Measurements from ENCODE around the gene RLN2. TPM values are rescaled to one million over a fixed set of nuclear protein-coding genes. Genes with fewer than 3 reads are reported as not detected.

RLN2 gene
- total RNA-seq, 1 experiment from 2014 or later = not detected

DNA sequence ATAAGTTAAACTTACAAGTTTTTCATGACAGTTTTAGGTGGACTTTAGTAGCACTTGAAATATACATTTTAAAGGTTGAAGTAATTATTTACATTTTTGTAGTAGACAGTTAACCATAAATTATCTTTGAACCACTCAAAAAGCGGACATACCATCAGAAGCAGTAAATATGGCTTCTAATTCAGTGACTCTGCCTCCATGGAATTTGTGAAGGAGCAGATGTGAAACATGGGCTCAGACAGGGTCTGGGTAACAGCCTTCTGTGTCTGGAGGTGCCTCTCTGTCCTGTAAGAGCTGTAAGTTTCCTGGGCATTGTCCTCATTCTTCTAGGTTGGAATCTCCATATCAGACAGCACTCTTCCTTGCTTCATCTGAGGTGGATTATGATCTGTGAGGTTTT is 12.4 kb downstream of the RLN2 start:
- Histone ChIP-seq H3K4me3 (no peak overlapping the region), H3K9me3 (no peaks in the 10 kb centered on the region), H3K36me3 (no peaks in the 10 kb centered on the region), H3K27me3 (no peaks in the 10 kb centered on the region)
- no peak for DNase-seq

DNA sequence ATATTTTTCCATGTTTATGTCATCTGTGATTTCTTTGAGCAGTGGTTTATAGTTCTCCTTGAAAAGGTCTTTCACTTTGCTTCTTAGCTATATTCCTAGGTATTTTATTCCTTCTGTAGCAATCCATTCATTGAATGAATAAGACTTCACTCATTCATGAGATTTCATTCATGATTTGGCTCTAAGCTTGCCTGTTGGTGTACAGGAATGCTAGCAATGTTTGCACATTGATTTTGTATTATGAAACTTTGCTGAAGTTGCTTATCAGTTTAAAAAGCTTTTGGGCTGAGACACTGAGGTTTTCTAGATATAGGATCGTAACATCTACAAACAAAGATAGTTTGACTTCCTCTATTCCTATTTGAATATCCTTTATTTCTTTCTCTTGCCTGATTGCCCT is 15.9 kb downstream of the RLN2 start:
- no peak overlapping the region for H3K4me3 ChIP-seq
- no peaks in the 10 kb centered on the region for H3K9me3 ChIP-seq
- no peaks in the 10 kb centered on the region for H3K27me3 ChIP-seq
- DNase-seq = no peak
- H3K36me3 ChIP-seq = no peaks in the 10 kb centered on the region

DNA sequence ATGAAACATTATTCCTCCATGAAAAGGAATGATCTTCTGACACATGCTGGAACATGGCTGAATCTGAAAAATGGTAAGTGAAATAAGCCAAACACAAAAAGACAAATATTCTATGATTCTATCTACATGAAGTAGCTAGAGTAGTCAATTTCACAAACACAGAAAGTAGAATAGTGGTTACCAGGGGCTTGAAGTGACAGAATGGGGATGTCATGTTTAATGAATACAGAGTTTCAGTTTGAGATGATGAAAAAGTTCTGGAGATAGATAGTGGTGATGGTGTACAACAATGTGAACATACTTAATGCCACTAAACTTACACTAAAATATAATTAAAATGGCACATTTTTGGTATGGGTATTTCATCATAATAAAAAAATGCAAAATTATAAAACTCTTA is 18.3 kb downstream of the RLN2 start:
- Histone ChIP-seq H3K36me3 (no peaks in the 10 kb centered on the region), H3K4me3 (no peak overlapping the region), H3K27me3 (no peaks in the 10 kb centered on the region), H3K9me3 (no peaks in the 10 kb centered on the region)
- DNase-seq = no peak

DNA sequence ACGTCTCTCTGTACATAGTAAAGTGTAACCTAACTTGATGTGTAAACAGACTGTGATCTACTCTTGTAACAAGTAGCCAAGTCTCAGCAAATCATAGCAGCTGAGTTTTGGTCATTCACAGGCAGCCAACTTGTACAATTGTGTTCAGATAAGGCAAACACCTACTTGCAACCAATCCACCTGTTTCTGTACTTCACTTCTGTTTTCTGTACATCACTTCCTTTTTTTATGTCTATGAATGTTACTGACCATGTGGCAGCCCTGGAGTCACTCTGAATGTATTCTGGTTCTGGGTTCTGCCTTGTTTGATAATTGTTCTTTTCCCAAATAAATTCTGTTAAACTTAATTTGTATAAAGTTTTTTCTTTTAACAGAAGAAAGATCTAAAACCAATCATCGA is 26.0 kb downstream of the RLN2 start:
- no peaks in the 10 kb centered on the region for H3K27me3 ChIP-seq
- H3K9me3 ChIP-seq = no peaks in the 10 kb centered on the region
- H3K4me3 ChIP-seq = no peak overlapping the region
- H3K36me3 ChIP-seq = no peaks in the 10 kb centered on the region
- no peak for DNase-seq

DNA sequence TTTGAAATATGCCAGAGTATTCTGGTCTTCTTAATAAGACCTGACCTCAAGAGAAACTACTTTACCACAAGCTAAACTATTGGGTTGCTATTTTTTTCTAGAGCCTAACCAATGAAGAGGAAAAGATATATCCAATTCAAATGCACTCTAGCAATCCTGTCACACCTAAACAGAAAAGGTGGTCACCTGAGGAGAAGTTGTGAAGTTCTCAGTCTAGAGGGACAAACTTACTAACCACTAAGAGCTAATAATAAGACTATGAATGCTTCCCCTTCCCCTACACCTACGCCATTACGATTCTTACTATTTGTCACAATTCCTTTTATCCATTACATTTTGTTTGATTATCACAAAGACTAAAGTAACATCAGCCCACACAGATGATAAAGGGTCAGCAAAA is 29.7 kb downstream of the RLN2 start:
- Histone ChIP-seq H3K9me3 (no peaks in the 10 kb centered on the region), H3K4me3 (no peak overlapping the region), H3K36me3 (no peaks in the 10 kb centered on the region), H3K27me3 (no peaks in the 10 kb centered on the region)
- DNase-seq = no peak

DNA sequence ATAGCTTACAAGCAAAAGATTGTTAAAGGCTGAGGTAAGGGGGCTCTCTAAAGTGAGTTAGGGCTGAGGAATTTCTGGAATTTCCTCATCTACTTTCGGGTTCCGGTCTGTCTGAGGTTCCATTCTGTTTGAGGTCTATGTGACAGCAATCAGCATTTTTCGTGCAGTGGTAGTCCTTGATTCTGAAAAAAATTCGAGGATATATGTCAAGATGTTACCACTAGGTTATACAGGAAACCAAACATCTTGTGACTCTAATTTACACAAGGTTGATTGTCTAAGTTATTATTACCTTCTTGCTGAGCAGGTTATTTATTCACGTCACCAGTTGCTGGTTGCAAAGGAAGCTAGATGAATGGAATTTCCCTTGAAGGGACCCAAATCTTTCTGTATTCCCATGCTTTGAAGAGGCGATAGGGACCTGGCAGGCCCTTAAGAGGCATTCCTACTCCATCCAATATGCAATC is 35.2 kb downstream of the RLN2 start:
- DNase-seq = no peak
- Histone ChIP-seq H3K27me3 (no peaks in the 10 kb centered on the region), H3K9me3 (no peaks in the 10 kb centered on the region), H3K36me3 (no peaks in the 10 kb centered on the region), H3K4me3 (no peak overlapping the region)

DNA sequence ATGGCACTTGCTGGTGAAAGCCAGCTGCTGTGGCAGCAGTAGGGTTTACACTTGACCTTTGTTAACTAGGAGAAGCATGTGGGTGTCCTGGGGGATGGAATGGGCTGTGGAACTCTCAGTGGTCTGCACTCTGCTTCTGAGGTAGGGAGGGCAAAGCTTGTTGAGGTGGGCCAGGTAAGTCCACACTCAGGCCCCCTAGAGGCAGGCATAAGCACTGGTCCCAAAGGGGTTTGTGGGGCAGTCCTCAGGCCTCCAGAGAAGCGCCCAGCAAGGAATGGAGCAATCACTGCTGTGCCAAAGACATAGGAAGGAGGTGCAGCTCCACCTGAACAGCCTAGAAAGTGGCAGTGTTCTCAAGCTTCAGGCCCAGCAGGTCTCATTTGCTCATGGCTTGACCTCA is 38.6 kb downstream of the RLN2 start:
- DNase-seq = no peak
- H3K4me3 ChIP-seq = no peak overlapping the region
- no peaks in the 10 kb centered on the region for H3K9me3 ChIP-seq
- no peaks in the 10 kb centered on the region for H3K27me3 ChIP-seq
- no peaks in the 10 kb centered on the region for H3K36me3 ChIP-seq

DNA sequence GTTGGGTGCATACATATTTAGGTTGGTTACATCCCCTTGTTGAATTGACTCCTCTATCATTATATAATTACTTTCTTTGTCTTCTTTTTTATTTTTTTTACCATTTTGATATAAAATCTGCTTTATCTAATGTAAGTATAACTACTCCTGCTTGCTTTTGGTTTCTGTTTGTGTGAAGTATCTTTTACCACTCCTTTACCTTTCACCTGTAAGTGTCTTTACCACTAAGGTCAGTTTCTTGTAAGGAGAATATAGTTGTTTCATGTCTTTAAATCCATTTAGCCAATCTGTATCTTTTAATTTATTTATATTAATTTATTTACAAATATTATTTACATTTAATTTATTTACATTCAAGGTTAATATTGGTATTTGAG is 40.3 kb downstream of the RLN2 start:
- Histone ChIP-seq H3K36me3 (no peaks in the 10 kb centered on the region), H3K4me3 (no peak overlapping the region), H3K9me3 (no peaks in the 10 kb centered on the region), H3K27me3 (no peaks in the 10 kb centered on the region)
- DNase-seq = no peak

DNA sequence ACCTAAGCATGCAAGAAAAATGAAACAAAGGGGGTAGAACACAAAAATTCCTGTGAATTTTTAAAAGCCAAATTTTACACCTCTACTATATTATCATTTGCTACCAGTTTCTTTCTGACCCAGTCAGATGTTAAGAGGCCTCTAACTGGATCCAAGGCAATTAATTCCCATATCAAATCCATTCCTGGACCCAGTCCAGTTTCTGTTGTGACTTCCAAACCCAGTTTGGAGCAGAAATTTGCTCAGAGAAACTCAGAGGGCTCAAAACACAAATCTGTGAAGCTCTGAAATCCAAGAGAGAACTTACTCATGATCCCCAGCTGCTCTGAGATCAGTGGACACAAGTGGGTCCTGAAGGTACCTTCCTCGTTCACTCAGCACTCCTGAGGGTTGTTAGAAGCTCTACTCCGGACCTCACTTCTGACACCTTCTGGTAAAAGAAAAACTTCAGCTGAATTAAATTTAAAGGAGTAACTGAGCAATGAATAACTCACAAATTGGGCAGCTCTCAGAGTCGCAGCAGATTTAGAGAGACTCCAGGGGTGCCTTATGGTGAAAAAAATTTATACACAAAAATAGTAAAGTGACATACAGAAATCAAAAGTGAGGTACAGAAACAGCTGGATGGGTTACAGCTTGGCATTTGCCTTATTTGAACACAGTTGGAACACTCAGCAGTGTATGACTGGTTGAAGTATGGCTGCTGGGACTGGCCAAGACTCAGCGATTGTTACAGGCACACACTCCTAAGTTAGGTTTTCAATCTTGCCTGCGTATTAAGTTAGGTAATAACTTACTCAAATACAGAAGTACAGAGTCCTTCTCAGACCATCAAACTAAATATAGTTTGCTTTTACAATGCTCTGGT is 40.9 kb downstream of the RLN2 start:
- Histone ChIP-seq H3K27me3 (no peaks in the 10 kb centered on the region), H3K4me3 (no peak overlapping the region)
- DNase-seq = no peak

More for the DNA sequence above, 40.9 kb downstream of the RLN2 start:
- Histone ChIP-seq H3K9me3 (no peaks in the 10 kb centered on the region), H3K36me3 (no peaks in the 10 kb centered on the region)

Other genes starting within 250 kb of the RLN2 start
- gene INSL6, start 119.1 kb downstream of the RLN2 start, total RNA-seq (2014; rRNA removed; shearing (Covaris generic); ENCODE audit: low replicate concordance) = not detected in 2 replicates
- gene INSL4, start 73.3 kb downstream of the RLN2 start, total RNA-seq (2014; rRNA removed; shearing (Covaris generic); ENCODE audit: low replicate concordance) = not detected in 2 replicates
- not detected in 2 replicates for gene RLN1, start 35.2 kb upstream of the RLN2 start, total RNA-seq (2014; rRNA removed; shearing (Covaris generic); ENCODE audit: low replicate concordance)
- gene PLGRKT, start 133.2 kb upstream of the RLN2 start, total RNA-seq (2014; rRNA removed; shearing (Covaris generic); ENCODE audit: low replicate concordance) = 12.9 and 14.1 TPM in 2 replicates
- gene CD274, start 145.8 kb upstream of the RLN2 start, total RNA-seq (2014; rRNA removed; shearing (Covaris generic); ENCODE audit: low replicate concordance) = 0.05 and 0.13 TPM in 2 replicates
- gene PDCD1LG2, start 205.8 kb upstream of the RLN2 start, total RNA-seq (2014; rRNA removed; shearing (Covaris generic); ENCODE audit: low replicate concordance) = 0.82 and 1.1 TPM in 2 replicates

All from MG63 (cell line).